Measurements from ENCODE around the gene MRPL28. TPM values are rescaled to one million over a fixed set of nuclear protein-coding genes. Genes with fewer than 3 reads are reported as not detected.
A peak's percentile ranks its signal among the peaks of the same experiment; 100 is the strongest.

The MRPL28 gene
- total RNA-seq, 8 experiments from 2014 or later = 57.8 to 117 (median 82.2) TPM

GRCh38 chr16:318628-319027, 51.7 kb downstream of the MRPL28 start:
- no peak overlapping the region for H3K27ac ChIP-seq
- no peak overlapping the region for H3K4me3 ChIP-seq
- 86 to 98% (median 93%) methylated on average over 3 to 7 of the region's 22 CpGs; no CpG with 5 or more reads in 4 of the 10 experiments for WGBS, 10 experiments
- in situ Hi-C loops (cut with MboI; ENCODE audit: low pct_unique_long_range_greater_than_20kb in 2 of 9, low sequenced_read_pairs in 9 of 9, unreplicated experiment in 9 of 9) = no loop called here
- peaks cover 5 to 8% of the 10 kb centered on the region in 2 donors for H3K4me1 ChIP-seq (replicated peaks in 1 of 2)
- ATAC-seq (replicated peaks in 6 of 8) = peak in 1 of 8 experiments; percentile 17

GRCh38 chr16:317583-317982, 52.8 kb downstream of the MRPL28 start:
- WGBS, 10 experiments = 67 to 100% (median 100%) methylated on average over 1 to 4 of the region's 5 CpGs; no CpG with 5 or more reads in 3 of the 10 experiments
- ATAC-seq (replicated peaks in 6 of 8) = no peak
- Histone ChIP-seq H3K27ac (no peak overlapping the region), H3K4me1 (replicated peaks in 1 of 2) (peaks cover 5 to 8% of the 10 kb centered on the region in 2 donors), H3K4me3 (no peak overlapping the region)
- in situ Hi-C loops (cut with MboI; ENCODE audit: low pct_unique_long_range_greater_than_20kb in 2 of 9, low sequenced_read_pairs in 9 of 9, unreplicated experiment in 9 of 9) = no loop called here

Other genes starting within 250 kb of the MRPL28 start
- gene NPRL3, start 231.9 kb downstream of the MRPL28 start, total RNA-seq = 10 to 100 TPM in 2 of 8 experiments, 1 to 10 TPM in 6; 6.3 to 42.2 (median 8.7) TPM
- not detected for gene HBZ, start 217.9 kb downstream of the MRPL28 start, total RNA-seq
- not detected for gene HBM, start 204.6 kb downstream of the MRPL28 start, total RNA-seq
- 1 to 10 TPM in 2 of 8 experiments, under 1 TPM in 1, not detected in 5; 0.92 to 3.2 (median 1.1) TPM for gene HBA2, start 197.7 kb downstream of the MRPL28 start, total RNA-seq
- 1 to 10 TPM in 3 of 8 experiments, not detected in 5; 2.2 to 6.5 (median 3.1) TPM for gene HBA1, start 193.9 kb downstream of the MRPL28 start, total RNA-seq
- 1 to 10 TPM in 6 of 8 experiments, not detected in 2; 1.3 to 8.8 (median 5.2) TPM for gene HBQ1, start 190.1 kb downstream of the MRPL28 start, total RNA-seq
- gene LUC7L, start 141.1 kb downstream of the MRPL28 start, total RNA-seq = 100 to 1,000 TPM in 3 of 8 experiments, 10 to 100 TPM in 5; 75.5 to 188 (median 90.9) TPM
- 100 to 1,000 TPM in 1 of 8 experiments, 10 to 100 TPM in 7; 23.1 to 101 (median 50.5) TPM for gene FAM234A, start 135.7 kb downstream of the MRPL28 start, total RNA-seq
- gene RGS11, start 94.6 kb downstream of the MRPL28 start, total RNA-seq = 10 to 100 TPM in 1 of 8 experiments, 1 to 10 TPM in 4, under 1 TPM in 3; 0.22 to 12.5 (median 1.7) TPM
- gene ARHGDIG, start 89.9 kb downstream of the MRPL28 start, total RNA-seq = 10 to 100 TPM in 4 of 8 experiments, 1 to 10 TPM in 2, under 1 TPM in 2; 0.25 to 55.2 (median 8.5) TPM
- 10 to 100 TPM in 3 of 8 experiments, 1 to 10 TPM in 2, under 1 TPM in 1, not detected in 2; 0.35 to 18.5 (median 9.1) TPM for gene PDIA2, start 87.4 kb downstream of the MRPL28 start, total RNA-seq
- 10 to 100 TPM; 10.3 to 21.6 (median 15.9) TPM for gene AXIN1, start 17.8 kb downstream of the MRPL28 start, total RNA-seq
- 10 to 100 TPM; 19.2 to 82.1 (median 25.3) TPM for gene PGAP6, start 11.4 kb upstream of the MRPL28 start, total RNA-seq
- gene NME4, start 26.7 kb upstream of the MRPL28 start, total RNA-seq = 10 to 100 TPM; 24.9 to 88.9 (median 54.0) TPM
- gene DECR2, start 31.3 kb upstream of the MRPL28 start, total RNA-seq = 10 to 100 TPM in 6 of 8 experiments, 1 to 10 TPM in 2; 7.1 to 24.2 (median 11.8) TPM
- 10 to 100 TPM; 13.6 to 32.6 (median 25.2) TPM for gene RAB11FIP3, start 55.1 kb upstream of the MRPL28 start, total RNA-seq
- gene CAPN15, start 157.2 kb upstream of the MRPL28 start, total RNA-seq = 10 to 100 TPM in 4 of 8 experiments, 1 to 10 TPM in 4; 7.1 to 46.4 (median 12.7) TPM
- under 1 TPM in 5 of 8 experiments, not detected in 3; 0.05 to 0.85 (median 0.24) TPM for gene PRR35, start 189.9 kb upstream of the MRPL28 start, total RNA-seq
- gene NHLRC4, start 196.5 kb upstream of the MRPL28 start, total RNA-seq = 1 to 10 TPM in 5 of 8 experiments, under 1 TPM in 3; 0.33 to 2.2 (median 1.0) TPM
- gene PIGQ, start 199.4 kb upstream of the MRPL28 start, total RNA-seq = 10 to 100 TPM; 17.0 to 56.1 (median 26.0) TPM
- 10 to 100 TPM in 7 of 8 experiments, 1 to 10 TPM in 1; 9.3 to 23.8 (median 17.1) TPM for gene RAB40C, start 219.5 kb upstream of the MRPL28 start, total RNA-seq

All from motor neuron (in vitro differentiated cells).